ENCODE data around the gene ADAM22. TPM values are rescaled to one million over a fixed set of nuclear protein-coding genes. Genes with fewer than 3 reads are reported as not detected.

The ADAM22 gene
- total RNA-seq, 1 experiment from 2014 or later = 14.0 TPM

DNA sequence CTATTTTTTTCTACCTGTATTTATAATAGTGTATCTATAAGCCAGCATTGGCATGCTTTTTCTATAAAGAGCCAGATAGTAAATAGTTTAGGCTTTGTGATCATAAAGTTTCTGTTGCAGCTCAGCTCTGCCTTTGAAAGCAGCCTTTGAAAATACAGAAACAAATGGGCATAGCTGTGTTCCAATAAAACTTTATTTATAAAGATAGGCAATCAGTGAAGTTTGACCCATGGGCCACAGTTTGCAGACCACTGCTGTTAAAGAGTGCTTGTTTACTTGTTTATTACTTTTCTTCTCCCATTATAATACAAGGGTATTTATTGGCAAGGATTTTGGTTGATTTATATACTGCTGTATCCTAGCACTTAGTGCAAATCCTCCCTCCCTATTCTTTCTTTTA lies 213.3 kb downstream of the ADAM22 start:
- Histone ChIP-seq H3K36me3 (ENCODE audit: low read depth) (no peaks in the 10 kb centered on the region), H3K9me2 (ENCODE audit: insufficient read depth) (no peaks in the 10 kb centered on the region; the same call in 1 of the 2 replicates), H3K79me2 (ENCODE audit: low read depth) (no peaks in the 10 kb centered on the region), H3K27me3 (ENCODE audit: insufficient read depth, low read depth) (no peaks in the 10 kb centered on the region), H3K27ac (no peak overlapping the region), H3K9me3 (ENCODE audit: insufficient read depth, low read depth) (no peaks in the 10 kb centered on the region), H3K4me3 (no peak overlapping the region), H3F3A (ENCODE audit: insufficient read depth, low read depth) (no peaks in the 10 kb centered on the region), H2AFZ (no peak overlapping the region), H3K4me2 (no peak overlapping the region), H4K20me1 (ENCODE audit: insufficient read depth) (no peaks in the 10 kb centered on the region), H3K4me1 (replicated peaks; ENCODE audit: insufficient read depth) (peaks cover 5% of the 10 kb centered on the region; the same call in 1 of the 2 replicates)
- no TSS peak for BruUV-seq (replicated peaks)
- intact Hi-C loops (cut with micrococcal nuclease; ENCODE audit: unreplicated experiment) = no loop called here
- TF ChIP-seq, protein P1, sequence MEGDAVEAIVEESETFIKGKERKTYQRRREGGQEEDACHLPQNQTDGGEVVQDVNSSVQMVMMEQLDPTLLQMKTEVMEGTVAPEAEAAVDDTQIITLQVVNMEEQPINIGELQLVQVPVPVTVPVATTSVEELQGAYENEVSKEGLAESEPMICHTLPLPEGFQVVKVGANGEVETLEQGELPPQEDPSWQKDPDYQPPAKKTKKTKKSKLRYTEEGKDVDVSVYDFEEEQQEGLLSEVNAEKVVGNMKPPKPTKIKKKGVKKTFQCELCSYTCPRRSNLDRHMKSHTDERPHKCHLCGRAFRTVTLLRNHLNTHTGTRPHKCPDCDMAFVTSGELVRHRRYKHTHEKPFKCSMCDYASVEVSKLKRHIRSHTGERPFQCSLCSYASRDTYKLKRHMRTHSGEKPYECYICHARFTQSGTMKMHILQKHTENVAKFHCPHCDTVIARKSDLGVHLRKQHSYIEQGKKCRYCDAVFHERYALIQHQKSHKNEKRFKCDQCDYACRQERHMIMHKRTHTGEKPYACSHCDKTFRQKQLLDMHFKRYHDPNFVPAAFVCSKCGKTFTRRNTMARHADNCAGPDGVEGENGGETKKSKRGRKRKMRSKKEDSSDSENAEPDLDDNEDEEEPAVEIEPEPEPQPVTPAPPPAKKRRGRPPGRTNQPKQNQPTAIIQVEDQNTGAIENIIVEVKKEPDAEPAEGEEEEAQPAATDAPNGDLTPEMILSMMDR (conservative IDR thresholded peaks at IDR 0.05) = no peak
- TF ChIP-seq EZH2 (IDR thresholded peaks at IDR 0.05; ENCODE audit: low read depth) = no peak
- ChIA-PET POLR2A (ENCODE audit: unreplicated experiment) (no interaction called here), CTCF (no interaction called here)
- no peak for DNase-seq

DNA sequence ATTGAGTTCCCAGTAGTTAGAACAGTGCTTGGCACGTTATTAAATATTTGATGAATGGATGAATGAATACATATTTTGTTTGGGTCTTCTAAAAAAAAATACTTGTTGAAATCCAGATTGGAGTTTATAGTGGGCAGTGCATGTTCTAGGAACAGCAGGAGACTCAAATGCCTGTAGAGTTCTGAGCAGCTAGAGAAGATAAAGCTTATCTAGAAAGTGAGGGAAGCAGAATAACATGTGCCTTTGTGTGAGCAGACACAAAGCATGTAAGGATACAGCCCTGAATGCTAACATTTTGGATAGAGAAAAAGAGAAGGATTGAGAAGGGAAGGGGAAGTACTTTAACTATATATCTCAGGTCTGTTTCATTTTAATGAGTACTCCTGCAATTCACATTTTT lies 213.9 kb downstream of the ADAM22 start:
- Histone ChIP-seq H3K9me3 (ENCODE audit: insufficient read depth, low read depth) (no peaks in the 10 kb centered on the region), H4K20me1 (ENCODE audit: insufficient read depth) (no peaks in the 10 kb centered on the region), H2AFZ (no peak overlapping the region), H3K4me3 (no peak overlapping the region), H3K9me2 (ENCODE audit: insufficient read depth) (no peaks in the 10 kb centered on the region; the same call in 1 of the 2 replicates), H3K27ac (0 out of 2 replicates have a peak overlapping the region, but pooled peaks have one; percentile 13), H3K4me1 (replicated peaks; ENCODE audit: insufficient read depth) (peaks cover 5% of the 10 kb centered on the region; the same call in 1 of the 2 replicates), H3K27me3 (ENCODE audit: insufficient read depth, low read depth) (no peaks in the 10 kb centered on the region), H3K4me2 (no peak overlapping the region), H3K36me3 (ENCODE audit: low read depth) (no peaks in the 10 kb centered on the region), H3K79me2 (ENCODE audit: low read depth) (no peaks in the 10 kb centered on the region), H3F3A (ENCODE audit: insufficient read depth, low read depth) (no peaks in the 10 kb centered on the region)
- intact Hi-C loops (cut with micrococcal nuclease; ENCODE audit: unreplicated experiment) = no loop called here
- TF ChIP-seq, protein P1 (conservative IDR thresholded peaks at IDR 0.05) = no peak
- no peak for TF ChIP-seq EZH2 (IDR thresholded peaks at IDR 0.05; ENCODE audit: low read depth)
- BruUV-seq (replicated peaks) = no TSS peak
- no peak for DNase-seq
- POLR2A ChIA-PET (ENCODE audit: unreplicated experiment) = no interaction called here
- CTCF ChIA-PET = no interaction called here

DNA sequence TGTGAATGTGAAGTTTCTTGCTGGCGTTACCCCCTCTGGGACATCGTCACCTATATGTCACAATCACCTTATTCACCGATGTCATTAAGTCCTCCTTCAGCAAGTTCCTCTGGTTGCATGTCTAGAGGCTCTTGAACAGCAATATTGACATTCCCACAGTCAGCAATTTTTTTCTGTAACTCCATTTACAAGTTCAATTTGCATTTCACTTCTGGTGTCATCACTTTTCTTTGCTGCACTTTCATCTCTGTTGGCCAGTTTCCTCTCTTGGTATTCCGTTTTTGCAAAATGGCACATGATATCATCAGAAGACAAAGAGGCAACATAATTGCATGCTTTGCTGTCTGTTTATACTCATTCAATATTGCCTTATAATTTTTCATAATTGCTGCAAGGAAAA lies 216.0 kb downstream of the ADAM22 start:
- Histone ChIP-seq H2AFZ (no peak overlapping the region; the same call in 1 of the 2 replicates), H4K20me1 (ENCODE audit: insufficient read depth) (no peaks in the 10 kb centered on the region), H3K9me3 (ENCODE audit: insufficient read depth, low read depth) (no peaks in the 10 kb centered on the region), H3F3A (ENCODE audit: insufficient read depth, low read depth) (no peaks in the 10 kb centered on the region), H3K4me2 (no peak overlapping the region), H3K79me2 (ENCODE audit: low read depth) (no peaks in the 10 kb centered on the region), H3K9me2 (ENCODE audit: insufficient read depth) (no peaks in the 10 kb centered on the region; the same call in 1 of the 2 replicates), H3K4me1 (replicated peaks; ENCODE audit: insufficient read depth) (peaks cover 5% of the 10 kb centered on the region; the same call in 1 of the 2 replicates), H3K36me3 (ENCODE audit: low read depth) (no peaks in the 10 kb centered on the region), H3K27ac (no peak overlapping the region), H3K4me3 (no peak overlapping the region), H3K27me3 (ENCODE audit: insufficient read depth, low read depth) (no peaks in the 10 kb centered on the region)
- no peak for DNase-seq
- CTCF ChIA-PET = no interaction called here
- TF ChIP-seq EZH2 (IDR thresholded peaks at IDR 0.05; ENCODE audit: low read depth) = no peak
- TF ChIP-seq, protein P1 (conservative IDR thresholded peaks at IDR 0.05) = no peak
- POLR2A ChIA-PET (ENCODE audit: unreplicated experiment) = no interaction called here
- intact Hi-C loops (cut with micrococcal nuclease; ENCODE audit: unreplicated experiment) = no loop called here
- BruUV-seq (replicated peaks) = no TSS peak
